ENCODE measurements around the gene TPRX2.
A peak's percentile ranks its signal among the peaks of the same experiment; 100 is the strongest.
"Not testable (repeated sequence)": the region's sequence is repeated elsewhere in the genome, so short reads cannot be mapped to it uniquely, and the experiment has no call there.

TPRX2 gene, protein sequence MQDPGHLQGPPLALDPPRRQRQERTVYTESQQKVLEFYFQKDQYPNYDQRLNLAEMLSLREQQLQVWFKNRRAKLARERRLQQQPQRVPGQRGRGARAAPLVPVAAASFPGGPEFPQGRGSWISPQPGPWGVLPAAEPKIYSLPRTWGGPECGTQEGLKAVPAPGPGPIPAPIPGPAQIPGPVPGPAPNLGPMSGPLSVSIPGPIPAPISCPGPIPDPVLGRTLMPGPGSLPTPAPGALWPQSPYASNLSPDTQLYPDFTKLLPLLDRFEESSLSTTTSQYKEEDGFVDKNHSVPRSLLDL

DNA sequence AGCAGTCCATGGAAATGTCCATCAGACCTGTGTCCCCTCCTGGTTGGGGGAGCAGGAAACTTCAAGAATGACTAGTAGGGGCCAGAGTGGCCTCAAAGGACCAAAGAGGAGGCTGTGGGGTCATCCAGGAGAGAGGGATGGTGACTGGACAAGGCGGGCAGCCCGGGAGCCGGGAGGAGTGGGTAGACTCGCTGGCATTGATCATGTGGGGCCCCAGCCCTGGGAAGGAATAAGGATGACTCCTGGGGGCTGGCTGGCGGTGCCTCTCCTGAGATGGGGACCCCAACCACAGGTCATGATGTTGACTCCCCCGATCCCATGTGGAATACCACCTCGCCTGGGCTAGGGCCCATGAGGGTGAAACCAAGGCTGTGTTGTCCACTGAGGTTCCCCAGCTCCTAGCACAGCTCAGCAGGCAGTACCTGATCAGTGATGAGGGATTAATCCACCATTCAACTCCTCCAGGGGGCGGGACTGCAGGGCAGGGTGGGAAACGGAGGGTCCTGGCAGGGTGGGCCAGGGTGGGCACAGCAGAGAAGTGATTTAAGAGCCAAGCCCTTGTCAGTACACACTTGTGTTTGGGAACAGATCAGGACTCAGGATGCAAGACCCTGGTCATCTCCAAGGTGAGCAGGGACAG, at the start of gene TPRX2:
TSS of gene TPRX2 (plus strand) at position 590 of the 640 bp plus-strand sequence. CDS start at position 602, 12 bp downstream.
- DNase-seq (ENCODE audit: low spot score) = not testable (repeated sequence)

DNA sequence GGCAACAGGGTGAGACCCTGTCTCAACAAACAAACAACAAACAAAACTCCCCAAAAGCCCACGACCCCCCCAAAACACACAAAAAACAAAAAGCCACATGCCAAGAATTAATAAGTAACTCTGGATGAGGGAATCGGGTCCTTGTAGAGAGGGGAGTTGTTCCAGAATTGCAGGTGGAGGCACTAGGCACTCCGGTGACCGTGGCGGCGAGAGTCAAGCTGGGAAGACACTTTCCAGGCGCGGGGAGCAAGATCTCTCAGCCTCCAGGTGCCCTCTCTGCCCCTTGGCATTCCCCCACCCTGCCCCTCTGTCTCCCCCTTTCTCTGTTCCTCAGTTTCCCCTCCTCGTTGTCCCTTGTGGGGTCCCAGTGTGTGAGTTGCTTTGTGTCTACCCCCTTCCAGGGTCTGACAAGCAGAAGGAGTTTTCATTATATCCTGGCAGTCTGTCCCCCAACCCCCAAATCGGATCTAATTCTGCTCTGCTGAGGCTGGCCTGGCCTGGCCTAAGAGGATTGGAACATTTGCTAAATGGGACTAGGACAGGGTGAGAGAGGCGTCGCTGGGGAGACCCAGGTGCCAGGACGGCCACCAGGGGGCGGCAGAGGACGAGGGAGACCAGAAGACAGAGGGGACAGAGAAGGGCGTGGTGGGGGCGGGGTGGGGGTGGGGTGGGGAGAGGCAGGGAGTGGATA, 45.6 kb upstream of the TPRX2 start:
- DNase-seq (ENCODE audit: low spot score) = peak; percentile 72

DNA sequence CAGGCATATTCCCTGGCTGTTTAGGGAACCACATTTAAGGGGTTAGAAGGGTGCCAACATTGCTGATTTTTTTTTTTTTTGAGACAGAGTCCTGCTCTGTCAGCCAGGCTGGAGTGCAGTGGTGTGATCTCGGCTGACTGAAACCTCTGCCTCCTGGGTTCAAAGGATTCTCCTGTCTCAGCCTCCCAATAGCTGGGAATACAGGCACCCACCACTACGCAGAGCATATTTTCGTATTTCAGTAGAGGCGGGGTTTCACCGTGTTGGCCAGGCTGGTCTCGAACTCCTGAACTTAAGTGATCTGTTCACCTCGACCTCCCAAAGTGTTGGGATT, 45.1 kb upstream of the TPRX2 start:
- no peak for DNase-seq (ENCODE audit: low spot score)

DNA sequence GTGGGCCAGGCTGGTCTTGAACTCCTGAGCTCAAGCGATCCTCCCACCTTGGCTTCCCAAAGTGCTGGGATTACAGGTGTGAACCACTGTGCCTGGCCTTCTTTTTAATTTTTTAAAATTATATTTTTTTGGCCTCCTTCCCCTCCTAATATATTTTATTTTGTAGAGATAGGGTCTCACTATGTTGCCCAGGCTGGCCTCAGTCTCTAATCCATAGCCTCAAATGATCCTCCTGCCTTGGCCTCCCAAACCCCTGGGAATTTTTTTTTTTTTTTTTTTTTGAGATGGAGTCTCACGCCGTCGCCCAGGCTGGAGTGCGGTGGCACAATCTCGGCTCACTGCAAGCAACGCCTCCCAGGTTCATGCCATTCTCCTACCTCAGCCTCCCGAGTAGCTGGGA, 42.8 kb upstream of the TPRX2 start:
- not testable (repeated sequence) for DNase-seq (ENCODE audit: low spot score)

DNA sequence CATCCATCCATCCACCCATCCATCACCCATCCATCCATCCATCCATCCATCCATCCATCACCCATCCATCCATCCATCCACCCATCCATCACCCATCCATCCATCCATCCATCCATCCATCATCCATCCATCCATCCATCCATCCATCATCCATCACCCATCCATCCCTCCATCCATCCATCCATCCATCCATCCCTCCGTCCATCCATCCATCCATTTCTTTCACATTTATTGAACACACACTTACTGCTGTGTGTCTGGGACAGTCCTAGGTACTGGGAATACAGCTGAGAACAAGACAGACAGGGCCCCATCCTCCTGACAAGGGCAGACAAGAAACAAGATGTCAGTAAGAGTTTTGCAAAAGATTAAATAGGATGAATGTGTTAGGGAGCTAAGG, 40.8 kb upstream of the TPRX2 start:
- DNase-seq (ENCODE audit: low spot score) = not testable (repeated sequence)

DNA sequence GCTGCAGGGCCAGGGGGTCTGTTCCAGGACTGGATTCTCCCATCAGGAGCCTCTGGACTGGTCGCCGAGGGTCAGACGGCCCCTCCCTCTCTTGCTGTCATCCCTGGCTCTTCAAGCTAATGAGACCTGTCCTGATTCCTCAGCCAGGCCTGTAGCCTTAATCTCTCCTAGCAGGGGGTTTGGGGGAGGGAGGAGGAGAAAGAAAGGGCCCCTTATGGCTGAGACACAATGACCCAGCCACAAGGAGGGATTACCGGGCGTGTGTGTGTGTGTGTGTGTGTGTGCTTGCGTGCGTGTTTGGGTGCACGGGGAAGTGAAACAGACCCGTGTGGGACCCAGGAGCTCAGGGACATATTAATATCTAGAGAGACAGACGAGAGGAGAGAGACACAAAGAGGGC, 39.2 kb upstream of the TPRX2 start:
- DNase-seq (ENCODE audit: low spot score) = no peak

DNA sequence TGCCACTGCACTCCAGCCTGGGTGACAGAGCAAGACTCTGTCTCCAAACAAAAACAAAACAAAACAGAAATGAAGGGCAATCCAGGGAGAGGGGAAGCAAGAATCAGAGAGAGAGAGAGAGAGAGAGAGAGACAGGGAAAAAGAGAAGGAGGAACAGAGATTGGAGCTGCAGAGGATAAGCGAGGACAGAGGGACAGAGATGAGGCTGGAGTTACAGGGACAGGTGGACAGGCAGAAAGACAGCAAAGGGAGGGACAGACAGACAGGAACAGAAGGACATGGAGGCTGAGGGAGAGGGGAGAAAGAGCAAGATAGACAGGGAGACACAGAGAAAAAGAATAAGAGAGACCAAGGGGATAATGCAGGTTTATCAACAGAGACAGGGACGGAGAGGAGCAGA, 38.6 kb upstream of the TPRX2 start:
- DNase-seq (ENCODE audit: low spot score) = no peak

DNA sequence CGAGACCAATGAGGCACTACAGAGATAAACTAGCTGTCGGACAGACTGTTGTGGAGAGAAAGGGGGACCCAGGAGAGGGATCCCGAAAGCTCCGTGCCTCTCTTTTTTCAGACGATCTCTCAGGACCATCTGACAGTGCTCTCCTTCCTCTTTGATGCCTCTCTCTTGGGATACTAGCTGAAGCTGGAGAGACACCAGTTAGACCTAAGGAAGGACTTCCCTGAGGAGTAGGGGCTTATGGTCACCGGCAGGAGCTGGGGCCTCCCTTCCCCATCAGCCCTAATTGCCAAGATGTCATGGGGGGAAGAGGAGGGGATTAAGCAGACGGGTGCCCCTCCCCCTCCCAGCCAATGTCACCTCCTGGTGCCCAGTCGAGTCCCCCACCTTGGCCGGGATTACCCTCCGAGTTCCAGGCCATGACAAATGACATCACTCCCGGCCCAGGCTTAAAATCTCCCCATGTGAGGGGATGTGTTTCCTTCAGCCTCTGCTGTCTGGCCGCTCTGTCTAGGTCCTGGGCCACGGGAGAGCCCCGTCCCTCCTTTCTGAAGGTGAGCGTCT, 37.5 kb upstream of the TPRX2 start, which contains the start of gene CRX:
TSS of gene CRX (plus strand) at position 478 of the 561 bp plus-strand sequence. CDS start 12,507 bp downstream, outside the sequence.
- no peak for DNase-seq (ENCODE audit: low spot score)

DNA sequence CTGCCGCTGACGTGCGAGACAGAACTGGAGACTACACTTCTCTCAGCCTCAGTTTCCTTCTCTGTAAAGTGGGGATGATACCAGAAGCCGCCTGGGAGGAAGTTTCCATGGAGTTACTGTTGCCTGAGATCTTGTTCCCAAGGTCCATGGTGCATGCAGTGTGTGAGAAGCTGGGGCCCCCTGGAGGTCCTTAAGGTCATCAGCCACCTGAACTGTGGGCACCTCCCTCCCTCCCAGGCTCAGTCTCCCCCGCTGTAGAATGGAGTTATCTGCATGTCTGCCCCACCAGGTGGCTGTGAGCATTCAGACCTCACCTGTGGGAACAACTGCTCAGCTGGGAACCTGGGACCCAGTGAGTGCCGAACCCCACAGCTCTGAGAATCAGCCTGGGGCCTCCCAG, 34.6 kb upstream of the TPRX2 start:
- no peak for DNase-seq (ENCODE audit: low spot score)

DNA sequence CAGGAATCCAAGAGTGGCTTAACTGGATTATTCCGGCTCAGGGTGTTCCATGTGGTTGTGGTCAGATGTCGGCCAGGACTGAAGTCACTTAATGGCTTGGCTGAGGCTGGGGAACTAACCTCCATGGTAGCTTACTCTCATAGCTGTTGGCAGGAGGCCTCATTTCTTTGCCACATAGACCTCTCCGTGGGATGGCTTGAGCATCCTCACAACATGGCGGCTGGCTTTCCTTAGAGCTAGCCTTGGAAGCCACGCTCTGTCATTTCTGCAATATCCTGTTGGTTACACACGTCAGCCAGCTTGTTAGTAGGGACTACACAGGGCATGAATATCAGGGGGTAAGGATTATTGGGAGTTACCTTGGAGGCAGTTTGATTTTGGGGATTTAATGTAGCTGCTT, 32.2 kb upstream of the TPRX2 start:
- DNase-seq (ENCODE audit: low spot score) = no peak

DNA sequence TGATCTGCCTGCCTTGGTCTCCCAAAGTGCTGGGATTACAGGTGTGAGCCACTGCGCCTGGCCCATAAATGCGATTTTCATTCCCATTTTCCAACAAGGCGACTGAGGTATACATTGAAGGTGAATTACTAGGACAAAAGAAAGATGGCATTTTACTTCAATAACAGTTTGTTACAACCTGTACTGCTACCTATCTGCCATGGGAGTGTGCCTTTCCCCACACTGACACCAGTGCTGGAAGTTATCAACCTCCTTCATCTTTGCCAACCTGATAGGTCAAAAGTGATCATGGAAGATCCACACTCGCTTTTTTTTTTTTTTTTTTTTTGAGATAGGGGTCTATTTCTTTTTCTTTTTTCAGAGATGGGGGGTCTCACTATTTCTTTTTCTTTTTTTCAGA, 26.3 kb upstream of the TPRX2 start:
- no peak for DNase-seq (ENCODE audit: low spot score)

DNA sequence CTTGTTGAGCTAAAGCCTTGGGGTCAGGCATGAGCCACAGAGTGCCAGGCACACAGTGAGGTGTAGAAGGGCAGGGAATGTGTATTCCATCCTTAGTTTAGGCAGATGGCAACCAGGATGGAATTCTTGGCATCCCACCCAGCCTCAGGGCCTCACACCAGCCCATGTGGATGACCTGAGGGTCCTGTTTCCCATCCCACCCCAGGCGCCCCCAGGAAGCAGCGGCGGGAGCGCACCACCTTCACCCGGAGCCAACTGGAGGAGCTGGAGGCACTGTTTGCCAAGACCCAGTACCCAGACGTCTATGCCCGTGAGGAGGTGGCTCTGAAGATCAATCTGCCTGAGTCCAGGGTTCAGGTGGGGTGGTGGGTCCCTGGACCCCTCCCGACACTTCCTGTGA, 23.0 kb upstream of the TPRX2 start:
- DNase-seq (ENCODE audit: low spot score) = no peak

DNA sequence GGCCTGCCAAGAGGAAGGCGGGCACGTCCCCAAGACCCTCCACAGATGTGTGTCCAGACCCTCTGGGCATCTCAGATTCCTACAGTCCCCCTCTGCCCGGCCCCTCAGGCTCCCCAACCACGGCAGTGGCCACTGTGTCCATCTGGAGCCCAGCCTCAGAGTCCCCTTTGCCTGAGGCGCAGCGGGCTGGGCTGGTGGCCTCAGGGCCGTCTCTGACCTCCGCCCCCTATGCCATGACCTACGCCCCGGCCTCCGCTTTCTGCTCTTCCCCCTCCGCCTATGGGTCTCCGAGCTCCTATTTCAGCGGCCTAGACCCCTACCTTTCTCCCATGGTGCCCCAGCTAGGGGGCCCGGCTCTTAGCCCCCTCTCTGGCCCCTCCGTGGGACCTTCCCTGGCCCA, 19.6 kb upstream of the TPRX2 start:
- DNase-seq (ENCODE audit: low spot score) = no peak

DNA sequence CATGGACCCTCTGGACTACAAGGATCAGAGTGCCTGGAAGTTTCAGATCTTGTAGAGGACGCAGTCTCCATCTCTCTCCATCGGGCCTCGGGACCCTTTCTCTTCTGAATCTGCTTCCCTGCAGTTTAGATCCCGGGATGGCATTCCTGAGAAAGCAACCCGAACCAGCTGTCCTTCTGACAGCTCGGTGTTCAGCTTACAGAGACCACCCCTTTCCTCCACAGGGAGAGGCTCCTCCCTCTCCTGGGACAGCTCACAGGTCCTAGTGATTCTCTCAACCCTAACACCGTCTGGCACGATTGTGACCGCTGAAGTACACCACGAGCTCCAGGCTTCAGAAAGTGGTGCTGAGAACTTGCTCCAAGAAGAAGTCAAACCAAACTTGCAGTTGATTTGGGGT, 19.1 kb upstream of the TPRX2 start:
- no peak for DNase-seq (ENCODE audit: low spot score)

DNA sequence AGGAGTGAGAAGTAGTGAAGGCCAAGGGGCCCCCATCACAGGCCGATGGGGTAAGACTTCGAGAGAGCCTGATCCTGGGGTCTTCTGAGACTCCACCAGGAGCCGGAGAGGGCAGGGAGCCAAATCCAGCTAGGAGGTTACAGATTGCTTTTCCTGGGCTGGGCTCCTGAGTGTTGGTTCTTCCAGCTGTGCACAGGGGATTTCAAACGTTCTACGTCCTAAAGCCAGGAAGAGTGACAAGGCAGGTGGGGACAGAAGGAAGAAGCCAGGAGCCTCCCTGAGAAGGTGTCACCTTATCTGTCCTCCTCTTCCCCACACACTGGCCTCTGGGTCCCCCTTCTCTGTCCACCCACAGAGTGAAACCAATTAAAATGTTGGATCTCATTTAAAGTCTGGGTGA, 16.1 kb upstream of the TPRX2 start:
- DNase-seq (ENCODE audit: low spot score) = no peak

DNA sequence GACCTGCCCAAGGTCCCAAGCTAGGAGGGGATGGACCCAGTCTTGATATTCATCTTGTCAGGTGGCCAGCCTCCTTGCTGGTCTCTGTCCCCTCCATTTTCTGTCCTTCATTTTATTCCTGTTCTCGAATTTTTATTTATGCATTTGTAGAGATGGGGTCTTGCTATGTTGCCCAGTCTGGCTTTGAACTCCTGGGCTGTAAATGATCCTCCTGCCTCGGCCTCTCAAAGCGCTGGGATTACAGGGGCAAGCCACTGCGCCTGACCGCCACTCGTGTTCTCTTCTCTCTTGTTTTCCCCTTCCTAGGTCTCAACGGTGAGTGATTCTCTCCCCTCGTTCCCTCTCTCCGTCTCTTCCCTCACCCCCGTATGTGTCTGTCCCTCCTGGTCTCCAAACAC, 10.6 kb upstream of the TPRX2 start:
- no peak for DNase-seq (ENCODE audit: low spot score)

DNA sequence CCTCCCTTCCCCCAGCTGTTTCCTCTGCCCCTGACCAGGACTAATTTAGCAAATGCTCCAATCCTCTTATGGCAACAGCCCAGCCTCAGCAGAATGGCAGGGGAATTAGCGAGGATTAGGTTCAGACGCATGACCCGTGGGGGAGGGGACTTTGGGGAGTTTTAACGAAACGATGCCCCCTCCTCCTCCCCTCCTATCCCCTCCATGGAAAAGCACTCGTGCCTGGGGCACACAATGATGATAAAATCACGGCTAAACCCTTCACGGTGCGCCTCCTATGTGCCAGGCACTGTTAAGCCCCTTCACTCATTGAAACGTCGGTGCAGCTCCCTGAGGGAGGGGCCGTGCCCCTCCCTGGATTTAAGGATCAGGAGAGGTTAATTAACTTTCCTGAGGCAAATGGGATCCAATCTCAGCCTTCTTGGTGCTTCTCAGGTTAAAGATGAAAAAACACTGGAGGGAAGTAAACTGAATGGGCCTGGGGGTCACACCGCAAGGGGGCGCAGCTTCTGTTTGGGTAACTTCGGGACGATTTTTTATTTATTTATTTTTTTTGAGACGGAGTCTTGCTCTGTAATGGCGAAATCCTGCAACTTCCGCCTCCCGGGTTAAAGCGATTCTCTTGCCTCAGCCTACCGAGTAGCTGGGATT, 10.1 kb upstream of the TPRX2 start:
- no peak for DNase-seq (ENCODE audit: low spot score)

DNA sequence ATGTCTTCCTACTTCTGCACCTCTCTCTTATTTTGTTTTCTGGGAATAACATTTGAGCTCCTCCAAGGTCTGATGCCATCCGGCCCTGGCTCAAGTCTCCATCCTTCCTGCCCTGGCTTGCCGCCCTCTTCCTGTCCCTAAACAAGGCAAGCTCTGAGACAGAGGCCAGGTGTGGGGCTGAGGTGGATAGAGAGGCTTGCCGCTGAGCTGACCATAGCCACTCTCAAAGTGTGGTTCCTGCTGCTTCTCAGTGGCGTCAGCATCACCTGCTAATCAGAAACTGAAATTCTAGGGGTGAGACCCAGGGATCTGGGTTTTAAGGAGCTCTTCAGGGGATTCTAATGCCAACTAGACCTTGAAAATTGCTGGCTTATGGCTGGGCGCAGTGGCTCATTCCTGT, 6.0 kb upstream of the TPRX2 start:
- DNase-seq (ENCODE audit: low spot score) = no peak

DNA sequence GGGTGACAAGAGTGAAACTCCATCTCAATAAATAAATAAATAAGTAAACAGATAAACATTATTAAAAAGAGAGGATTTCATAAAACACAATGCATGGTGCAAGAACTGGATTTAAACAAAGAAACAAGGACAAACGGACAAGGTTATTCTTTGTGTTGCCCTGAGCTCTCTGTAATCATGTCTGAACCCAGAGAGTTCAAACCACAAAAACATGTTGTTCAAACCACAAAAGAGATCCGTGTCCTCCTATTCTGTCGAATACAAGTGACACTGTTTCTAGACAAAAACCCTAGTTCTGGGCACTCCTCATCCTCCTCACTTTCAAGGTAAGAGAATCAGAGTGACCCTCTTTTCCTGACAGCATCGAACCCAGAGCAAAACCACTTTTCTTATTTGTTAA, 4.6 kb upstream of the TPRX2 start:
- DNase-seq (ENCODE audit: low spot score) = no peak

DNA sequence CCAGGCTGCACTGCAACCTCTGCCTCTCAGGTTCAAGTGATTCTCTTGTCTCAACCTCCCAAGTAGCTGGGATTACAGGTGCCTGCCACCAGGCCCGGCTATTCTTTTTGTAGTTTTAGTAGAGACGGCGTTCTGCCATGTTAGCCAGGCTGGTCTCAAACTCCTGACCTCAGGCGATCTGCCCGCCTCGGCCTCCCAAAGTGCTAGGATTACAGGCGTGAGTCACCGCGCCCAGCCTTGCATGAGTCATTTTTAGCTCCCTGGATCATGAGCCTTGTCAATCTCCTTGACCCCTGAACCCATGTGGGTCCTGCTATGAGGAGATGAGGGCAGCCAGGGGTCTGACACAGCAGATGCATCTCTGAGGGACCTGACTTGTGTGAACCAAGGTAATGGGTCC, 804 bp upstream of the TPRX2 start:
- DNase-seq (ENCODE audit: low spot score) = not testable (repeated sequence)

DNA sequence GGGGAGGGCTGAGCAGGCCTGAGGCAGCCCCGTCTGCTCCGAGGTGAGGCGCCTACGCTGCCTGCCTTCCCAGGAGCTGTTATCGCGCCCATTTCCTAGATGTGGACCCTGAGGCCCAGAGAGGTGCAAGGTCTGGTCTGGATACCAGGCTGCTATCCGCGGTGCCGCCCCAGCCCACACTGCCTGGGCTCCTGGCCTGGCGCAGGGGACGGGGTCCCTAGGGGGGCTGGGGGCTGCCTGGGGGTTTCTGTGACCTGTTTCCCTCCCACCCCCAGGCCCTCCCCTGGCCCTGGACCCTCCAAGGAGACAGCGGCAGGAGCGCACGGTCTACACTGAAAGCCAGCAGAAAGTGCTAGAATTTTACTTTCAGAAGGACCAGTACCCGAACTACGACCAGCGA, 803 bp downstream of the TPRX2 start:
- DNase-seq (ENCODE audit: low spot score) = not testable (repeated sequence)

DNA sequence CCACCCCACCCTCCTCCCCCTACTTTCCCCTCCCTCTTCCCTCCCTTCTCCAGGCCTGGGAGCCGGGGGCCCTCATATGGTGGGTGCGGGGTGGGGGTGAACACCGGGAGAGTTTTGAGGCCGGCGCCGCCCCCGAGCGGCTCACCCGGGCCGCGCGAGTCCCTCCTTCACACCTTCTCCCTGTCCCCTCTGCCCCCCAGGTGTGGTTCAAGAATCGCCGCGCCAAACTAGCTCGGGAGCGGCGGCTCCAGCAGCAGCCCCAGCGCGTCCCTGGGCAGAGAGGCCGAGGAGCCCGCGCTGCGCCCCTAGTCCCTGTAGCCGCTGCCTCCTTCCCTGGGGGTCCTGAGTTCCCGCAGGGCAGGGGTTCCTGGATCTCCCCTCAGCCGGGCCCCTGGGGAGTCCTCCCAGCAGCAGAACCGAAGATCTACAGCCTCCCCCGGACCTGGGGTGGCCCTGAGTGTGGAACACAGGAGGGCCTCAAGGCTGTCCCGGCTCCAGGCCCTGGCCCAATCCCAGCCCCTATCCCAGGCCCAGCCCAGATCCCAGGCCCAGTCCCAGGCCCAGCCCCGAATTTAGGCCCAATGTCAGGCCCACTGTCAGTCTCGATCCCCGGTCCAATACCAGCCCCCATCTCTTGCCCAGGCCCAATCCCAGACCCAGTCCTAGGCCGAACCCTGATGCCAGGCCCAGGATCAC, 1.7 kb downstream of the TPRX2 start:
- DNase-seq (ENCODE audit: low spot score) = no peak

All from hematopoietic multipotent progenitor cell treated with erythropoietin and hydrocortisone succinate and interleukin-3 and kit ligand, for 17 days (in vitro differentiated cells).